ENCODE data around the gene TFAP2E. TPM values are rescaled to one million over a fixed set of nuclear protein-coding genes. Genes with fewer than 3 reads are reported as not detected.

Gene TFAP2E
- total RNA-seq, 1 experiment from 2014 or later, result 0.72 TPM

- Histone ChIP-seq H3K4me2 (no peak overlapping the region), H3K79me2 (ENCODE audit: low read depth) (no peaks in the 10 kb centered on the region), H3K9me3 (ENCODE audit: insufficient read depth, low read depth) (no peaks in the 10 kb centered on the region), H3K27me3 (ENCODE audit: insufficient read depth, low read depth) (no peaks in the 10 kb centered on the region), H3F3A (ENCODE audit: insufficient read depth, low read depth) (no peaks in the 10 kb centered on the region), H3K36me3 (ENCODE audit: low read depth) (no peaks in the 10 kb centered on the region), H2AFZ (no peak overlapping the region), H3K4me1 (replicated peaks; ENCODE audit: insufficient read depth) (no peaks in the 10 kb centered on the region), H3K9me2 (ENCODE audit: insufficient read depth) (no peaks in the 10 kb centered on the region), H4K20me1 (ENCODE audit: insufficient read depth) (no peaks in the 10 kb centered on the region), H3K27ac (no peak overlapping the region), H3K4me3 (no peak overlapping the region)
- TF ChIP-seq CTCF (conservative IDR thresholded peaks at IDR 0.05) (no peak), EZH2 (IDR thresholded peaks at IDR 0.05; ENCODE audit: low read depth) (no peak)
- no peak for DNase-seq
- intact Hi-C loops (cut with micrococcal nuclease; ENCODE audit: unreplicated experiment), result no loop called here
- no TSS peak for BruUV-seq (replicated peaks)
- ChIA-PET CTCF (no interaction called here), POLR2A (ENCODE audit: unreplicated experiment) (no interaction called here)
These were observed 13.7 kb downstream of the TFAP2E start for GRCh38 chr1:35586808-35587207.

- no peak for TF ChIP-seq EZH2 (IDR thresholded peaks at IDR 0.05; ENCODE audit: low read depth)
- no peak for TF ChIP-seq CTCF (conservative IDR thresholded peaks at IDR 0.05)
- Histone ChIP-seq H3K4me2 (no peak overlapping the region), H3K4me1 (replicated peaks; ENCODE audit: insufficient read depth) (no peaks in the 10 kb centered on the region), H3K36me3 (ENCODE audit: low read depth) (no peaks in the 10 kb centered on the region), H3K4me3 (no peak overlapping the region), H3K27ac (no peak overlapping the region), H4K20me1 (ENCODE audit: insufficient read depth) (no peaks in the 10 kb centered on the region), H3K9me2 (ENCODE audit: insufficient read depth) (no peaks in the 10 kb centered on the region), H3F3A (ENCODE audit: insufficient read depth, low read depth) (no peaks in the 10 kb centered on the region), H3K9me3 (ENCODE audit: insufficient read depth, low read depth) (no peaks in the 10 kb centered on the region), H3K27me3 (ENCODE audit: insufficient read depth, low read depth) (no peaks in the 10 kb centered on the region), H2AFZ (no peak overlapping the region), H3K79me2 (ENCODE audit: low read depth) (no peaks in the 10 kb centered on the region)
- BruUV-seq (replicated peaks), result no TSS peak
- ChIA-PET CTCF (no interaction called here), POLR2A (ENCODE audit: unreplicated experiment) (no interaction called here)
- DNase-seq, result no peak
- intact Hi-C loops (cut with micrococcal nuclease; ENCODE audit: unreplicated experiment), result no loop called here
These were observed 14.6 kb downstream of the TFAP2E start for GRCh38 chr1:35587736-35588135.

- H3K36me3 ChIP-seq (ENCODE audit: low read depth), result no peaks in the 10 kb centered on the region
- no peaks in the 10 kb centered on the region for H3K9me3 ChIP-seq (ENCODE audit: insufficient read depth, low read depth)
- no peaks in the 10 kb centered on the region for H3K27me3 ChIP-seq (ENCODE audit: insufficient read depth, low read depth)
- no peak overlapping the region for H3K27ac ChIP-seq
- H4K20me1 ChIP-seq (ENCODE audit: insufficient read depth), result no peaks in the 10 kb centered on the region
- no TSS peak for BruUV-seq (replicated peaks)
- H2AFZ ChIP-seq, result no peak overlapping the region
- DNase-seq, result no peak
- CTCF ChIA-PET, result no interaction called here
- no peaks in the 10 kb centered on the region for H3K4me1 ChIP-seq (replicated peaks; ENCODE audit: insufficient read depth)
- no peaks in the 10 kb centered on the region for H3K79me2 ChIP-seq (ENCODE audit: low read depth)
- no peaks in the 10 kb centered on the region for H3F3A ChIP-seq (ENCODE audit: insufficient read depth, low read depth)
- no peaks in the 10 kb centered on the region for H3K9me2 ChIP-seq (ENCODE audit: insufficient read depth)
- H3K4me3 ChIP-seq, result no peak overlapping the region
- no peak for TF ChIP-seq CTCF (conservative IDR thresholded peaks at IDR 0.05)
- TF ChIP-seq EZH2 (IDR thresholded peaks at IDR 0.05; ENCODE audit: low read depth), result no peak
- intact Hi-C loops (cut with micrococcal nuclease; ENCODE audit: unreplicated experiment), result no loop called here
- no peak overlapping the region for H3K4me2 ChIP-seq
- POLR2A ChIA-PET (ENCODE audit: unreplicated experiment), result no interaction called here
These were observed 15.2 kb downstream of the TFAP2E start for GRCh38 chr1:35588197-35588910.

Data from PC-9 (cell line).